Mucosa of descending colon (tissue), 3 donors: Measurements from ENCODE around the gene NPB. TPM values are rescaled to one million over a fixed set of nuclear protein-coding genes. Genes with fewer than 3 reads are reported as not detected.

Experiments used
- ATAC-seq: fragments of 200-7000 bp; cut with Tn5 transposase; one replicate; pipeline ENCODE4 v1.9.1; 2020; ENCODE audit warnings: mild to moderate bottlenecking, moderate library complexity
- DNase-seq, 3 donors: peaks; one replicate each; pipeline ENCODE4 v3.0.0-alpha.2; 2020
- H3K36me3 ChIP-seq: fragments of 200-600 bp; one replicate; pipeline ENCODE4 v1.8.0; 2021; ENCODE audit warnings: low read depth, mild to moderate bottlenecking
- H3K4me1 ChIP-seq: fragments of 200-600 bp; one replicate; pipeline ENCODE4 v1.8.0; 2021; ENCODE audit warnings: low read depth, mild to moderate bottlenecking
- H3K4me3 ChIP-seq: fragments of 200-600 bp; one replicate; pipeline ENCODE4 v1.8.0; 2021; ENCODE audit warnings: mild to moderate bottlenecking
- H3K9me3 ChIP-seq: fragments of 200-600 bp; one replicate; pipeline ENCODE4 v1.8.0; 2021; ENCODE audit warnings: mild to moderate bottlenecking
- CTCF ChIP-seq: fragments of 200-600 bp; IDR thresholded peaks from one replicate; pipeline ENCODE4 v1.8.0; 2022; ENCODE audit warnings: antibody characterized with exemption, mild to moderate bottlenecking
- intact Hi-C, 2 donors: fragments of 100-400 bp; cut with DNase I in 1 of 2; cut with micrococcal nuclease in 1 of 2; formaldehyde crosslinking; loops; one replicate each; pipeline versions ENCODE4 v1.11.0 to v1.11.1; 2022; cut with DNase I, micrococcal nuclease
- total RNA-seq, 3 donors: library from RNA; stranded (reverse); fragmentation: NEBNext Ultra II Directional in 2 of 3; extraction: Animal tissue kit (Norgen Biotek cat#: 25700) in 2 of 3; gene quantifications; one replicate each; pipeline versions ENCODE4 v1.2.1 to v1.2.4, GENCODE V29; 2021 to 2023
- donor health status: DM: no; HTN: no; CAD: no; lungs with moderate emphysema.
- donor health status: DM: no; HTN: no; CAD: no.
- donor health status: DM: no; HTN: yes; CAD: no.

The NPB gene
- total RNA-seq, 3 donors from 2014 or later = 0.12 to 0.51 (median 0.26) TPM

- intact Hi-C loops = no loop called here
- H3K36me3 ChIP-seq = no peaks in the 10 kb centered on the region
- no peaks in the 10 kb centered on the region for H3K9me3 ChIP-seq
- ATAC-seq (no peak), DNase-seq (no peak)
- no peak for TF ChIP-seq CTCF
- no peak overlapping the region for H3K4me3 ChIP-seq
- peaks cover 15% of the 10 kb centered on the region for H3K4me1 ChIP-seq
These were observed 5.4 kb downstream of the NPB start for GRCh38 chr17:81907219-81908145.

- no peak for ATAC-seq
- no peak for TF ChIP-seq CTCF
- no peaks in the 10 kb centered on the region for H3K9me3 ChIP-seq
- H3K4me1 ChIP-seq = peaks cover 12% of the 10 kb centered on the region
- no peaks in the 10 kb centered on the region for H3K36me3 ChIP-seq
- no peak overlapping the region for H3K4me3 ChIP-seq
- peak in 1 of 3 donors; percentile 49 for DNase-seq
- intact Hi-C loops = no loop called here
These were observed 6.8 kb downstream of the NPB start for GRCh38 chr17:81908793-81909192.

GRCh38 chr17:81909231-81909630, 7.2 kb downstream of the NPB start:
- intact Hi-C loops = no loop called here
- ATAC-seq = no peak
- Histone ChIP-seq H3K4me1 (peaks cover 12% of the 10 kb centered on the region), H3K4me3 (no peak overlapping the region), H3K9me3 (no peaks in the 10 kb centered on the region), H3K36me3 (peaks cover 4% of the 10 kb centered on the region)
- TF ChIP-seq CTCF = no peak
- peak in 1 of 3 donors; percentile 56 for DNase-seq

GRCh38 chr17:81909966-81910839, 8.2 kb downstream of the NPB start:
- intact Hi-C loops = no loop called here
- Histone ChIP-seq H3K9me3 (no peaks in the 10 kb centered on the region), H3K36me3 (peaks cover 9% of the 10 kb centered on the region), H3K4me1 (peaks cover 12% of the 10 kb centered on the region), H3K4me3 (peak overlapping the region; percentile 70)
- TF ChIP-seq CTCF = no peak
- DNase-seq = peak in 2 of 3 donors; percentile 52 to 66
- ATAC-seq = peak; percentile 55

- H3K36me3 ChIP-seq = peaks cover 9% of the 10 kb centered on the region
- intact Hi-C loops = no loop called here
- ATAC-seq = peak; percentile 18
- H3K9me3 ChIP-seq = no peaks in the 10 kb centered on the region
- peak overlapping the region; percentile 70 for H3K4me3 ChIP-seq
- DNase-seq = no peak
- peaks cover 12% of the 10 kb centered on the region for H3K4me1 ChIP-seq
- TF ChIP-seq CTCF = no peak
These were observed 8.8 kb downstream of the NPB start for GRCh38 chr17:81910840-81911276.
